AG04450 (cell line): ENCODE results near the gene C1orf56. TPM values are rescaled to one million over a fixed set of nuclear protein-coding genes. Genes with fewer than 3 reads are reported as not detected.

Experiments
- CTCF ChIA-PET: fragments of 300-600, 350-600 bp; formaldehyde crosslinking; extraction: SDS; loops from one replicate; lab custom pipeline; 2022; ENCODE audit warnings: antibody characterized with exemption, inconsistent platforms; lab: Charles Lee
- POLR2A ChIA-PET: fragments of 350-600 bp; formaldehyde crosslinking; extraction: SDS; loops from one replicate; lab custom pipeline; 2021; ENCODE audit warnings: antibody characterized with exemption, inconsistent platforms; lab: Yijun Ruan, JAX
- DNase-seq: peaks from one replicate; pipeline ENCODE4 v3.0.0-alpha.2; 2011; ENCODE audit warnings: low read depth, low spot score
- H3K27ac ChIP-seq: one replicate; pipeline ENCODE4 v1.5.1; 2012; ENCODE audit warnings: low read depth, low read length, control low read depth
- H3K27me3 ChIP-seq: one replicate; pipeline ENCODE4 v1.6.0; 2012; ENCODE audit warnings: low read length; ENCODE audit not compliant: control insufficient read depth, insufficient read depth
- H3K4me3 ChIP-seq: 2 replicates; pipeline ENCODE4 v1.5.1; 2011; ENCODE audit warnings: mild to moderate bottlenecking, low read depth, low read length, control low read depth
- H3K9me3 ChIP-seq: 2 replicates; pipeline ENCODE4 v1.5.1; 2012; ENCODE audit warnings: low read length; ENCODE audit not compliant: control insufficient read depth, insufficient read depth
- polyA plus RNA-seq: library from polyadenylated mRNA; depleted of rRNA; stranded (reverse); fragments of >200 nt; gene quantifications from 2 replicates; pipeline ENCODE4 v1.2.3, GENCODE V29; 2011
- TF ChIP-seq, protein P1 (sequence below): IDR thresholded peaks from 2 replicates; pipeline ENCODE4 v1.5.1; 2011; ENCODE audit warnings: low read depth, low read length, control low read depth, inconsistent platforms

The C1orf56 gene
- polyA plus RNA-seq, 1 experiment: 1.3 TPM

DNA sequence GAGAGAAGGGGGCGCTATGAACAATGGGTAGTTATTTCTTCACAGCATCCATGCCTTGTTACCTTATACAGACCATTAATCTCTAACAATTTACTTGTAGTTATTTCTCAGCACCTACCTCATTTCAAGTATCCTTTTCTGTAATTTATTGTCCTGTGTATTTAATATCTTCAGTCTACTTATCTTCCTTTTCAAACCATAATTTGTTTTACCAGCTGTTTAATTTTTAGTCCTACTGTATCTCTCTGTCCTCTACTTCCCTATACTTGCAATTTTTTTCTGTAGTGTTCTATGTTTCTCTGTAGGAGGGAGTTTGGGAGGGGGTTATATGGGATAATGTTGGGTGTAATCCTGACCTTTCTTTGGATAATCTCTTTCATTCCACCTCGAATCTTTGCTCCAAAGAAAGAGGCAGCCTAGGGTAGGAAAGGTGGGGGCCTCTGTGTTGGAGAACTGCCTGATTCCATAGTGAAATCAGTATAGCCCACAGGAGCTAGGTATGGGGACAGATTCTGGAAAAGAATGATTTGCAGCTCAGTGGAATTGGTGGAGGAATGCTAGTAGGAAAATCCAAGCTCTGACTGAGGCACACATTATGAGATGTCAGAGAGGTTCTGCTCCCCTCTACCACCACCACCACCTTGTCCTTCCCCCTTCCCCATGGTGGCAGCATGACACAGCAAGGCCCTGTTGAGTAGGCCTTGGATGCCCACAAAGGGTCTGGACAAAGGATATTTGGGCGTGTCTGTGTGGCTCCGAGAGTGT lies 13.3 kb downstream of the C1orf56 start:
- Histone ChIP-seq H3K4me3 (peak overlapping the region; percentile 84), H3K27me3 (no peaks in the 10 kb centered on the region), H3K9me3 (no peaks in the 10 kb centered on the region; the same call in 1 of the 2 replicates), H3K27ac (peak overlapping the region; percentile 82)
- ChIA-PET POLR2A (interaction anchor here (0.6 to 1.2 kb wide), 2 partner anchors 11 to 16 kb away, joined by 3 to 6 read pairs; no protein-coding TSS in a partner anchor), CTCF (interaction anchor here (1.1 to 1.9 kb wide), 3 partner anchors 10 to 55 kb away, joined by 5 to 11 read pairs (median 7); partner anchors contain the start of gene GABPB2)
- no peak for DNase-seq
- TF ChIP-seq, protein P1, sequence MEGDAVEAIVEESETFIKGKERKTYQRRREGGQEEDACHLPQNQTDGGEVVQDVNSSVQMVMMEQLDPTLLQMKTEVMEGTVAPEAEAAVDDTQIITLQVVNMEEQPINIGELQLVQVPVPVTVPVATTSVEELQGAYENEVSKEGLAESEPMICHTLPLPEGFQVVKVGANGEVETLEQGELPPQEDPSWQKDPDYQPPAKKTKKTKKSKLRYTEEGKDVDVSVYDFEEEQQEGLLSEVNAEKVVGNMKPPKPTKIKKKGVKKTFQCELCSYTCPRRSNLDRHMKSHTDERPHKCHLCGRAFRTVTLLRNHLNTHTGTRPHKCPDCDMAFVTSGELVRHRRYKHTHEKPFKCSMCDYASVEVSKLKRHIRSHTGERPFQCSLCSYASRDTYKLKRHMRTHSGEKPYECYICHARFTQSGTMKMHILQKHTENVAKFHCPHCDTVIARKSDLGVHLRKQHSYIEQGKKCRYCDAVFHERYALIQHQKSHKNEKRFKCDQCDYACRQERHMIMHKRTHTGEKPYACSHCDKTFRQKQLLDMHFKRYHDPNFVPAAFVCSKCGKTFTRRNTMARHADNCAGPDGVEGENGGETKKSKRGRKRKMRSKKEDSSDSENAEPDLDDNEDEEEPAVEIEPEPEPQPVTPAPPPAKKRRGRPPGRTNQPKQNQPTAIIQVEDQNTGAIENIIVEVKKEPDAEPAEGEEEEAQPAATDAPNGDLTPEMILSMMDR: no peak

DNA sequence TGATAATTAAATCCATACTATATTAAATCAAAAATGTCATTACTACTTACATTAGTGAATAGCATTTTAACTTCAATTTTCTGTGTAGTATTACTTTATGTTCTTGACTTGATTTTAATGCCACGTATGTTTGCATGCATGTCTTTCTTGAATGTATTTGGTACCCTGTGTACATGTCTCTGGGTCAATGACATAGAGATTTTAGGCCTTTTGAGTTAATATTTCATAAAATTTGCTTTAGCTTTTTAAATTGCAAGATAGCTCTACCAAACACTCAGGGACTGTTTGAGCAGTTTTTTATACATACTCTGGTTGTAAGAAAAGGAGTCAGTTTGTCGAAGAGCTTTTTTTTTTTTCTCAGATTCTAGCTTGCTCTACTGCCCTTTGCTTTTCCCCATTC lies 14.2 kb downstream of the C1orf56 start:
- no peak overlapping the region for H3K27ac ChIP-seq
- peak overlapping the region; percentile 84 for H3K4me3 ChIP-seq
- H3K9me3 ChIP-seq: no peaks in the 10 kb centered on the region; the same call in 1 of the 2 replicates
- POLR2A ChIA-PET: interaction anchor here (0.5 kb wide), 1 partner anchor 501 kb away, joined by 5 read pairs; no protein-coding TSS in a partner anchor
- TF ChIP-seq, protein P1: no peak
- CTCF ChIA-PET: interaction anchor here (0.8 to 1.9 kb wide), 5 partner anchors 9 to 66 kb away, joined by 3 to 11 read pairs (median 7); partner anchors contain the start of genes GABPB2 and MINDY1
- H3K27me3 ChIP-seq: no peaks in the 10 kb centered on the region
- no peak for DNase-seq

DNA sequence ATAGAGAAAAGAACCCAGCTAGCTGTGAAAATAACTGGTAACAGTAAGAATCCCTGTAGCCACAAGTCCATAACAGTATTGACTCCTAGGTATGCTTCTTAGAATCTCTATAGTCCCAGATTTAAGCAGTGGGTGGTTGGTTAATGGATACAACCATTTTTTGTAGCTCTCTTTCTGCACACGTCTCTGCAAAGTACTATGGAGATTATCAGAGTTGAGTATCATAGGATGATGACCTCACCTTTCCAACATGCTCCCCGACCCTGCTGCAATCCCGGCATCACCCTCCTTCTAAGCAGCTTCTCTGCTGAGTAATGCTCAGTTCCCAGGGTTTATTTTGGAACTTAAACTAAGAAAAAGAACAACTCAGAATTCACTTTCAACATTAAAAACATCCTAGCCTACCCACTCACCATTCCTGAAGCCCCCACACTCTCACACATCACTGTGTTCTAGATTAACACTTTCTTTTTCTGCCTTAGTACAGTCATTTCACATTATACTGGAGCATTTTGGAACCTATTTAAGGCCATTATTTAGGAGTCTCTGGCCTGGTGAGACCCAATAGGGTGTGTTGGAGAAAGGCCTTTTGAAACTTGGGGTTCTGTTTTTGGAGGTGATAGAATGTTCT lies 15.3 kb downstream of the C1orf56 start:
- Histone ChIP-seq H3K27ac (peak overlapping the region; percentile 98), H3K4me3 (peak overlapping the region; percentile 37), H3K9me3 (no peaks in the 10 kb centered on the region; the same call in 1 of the 2 replicates), H3K27me3 (no peaks in the 10 kb centered on the region)
- POLR2A ChIA-PET: interaction anchor here (0.8 to 1.0 kb wide), 3 partner anchors 8 to 20 kb away, joined by 3 to 4 read pairs (median 3); partner anchors contain the start of gene C1orf56
- CTCF ChIA-PET: interaction anchor here (1.1 to 1.9 kb wide), 2 partner anchors 37 to 67 kb away, joined by 5 to 8 read pairs; no protein-coding TSS in a partner anchor
- peak; percentile 66 for DNase-seq
- TF ChIP-seq, protein P1: no peak

DNA sequence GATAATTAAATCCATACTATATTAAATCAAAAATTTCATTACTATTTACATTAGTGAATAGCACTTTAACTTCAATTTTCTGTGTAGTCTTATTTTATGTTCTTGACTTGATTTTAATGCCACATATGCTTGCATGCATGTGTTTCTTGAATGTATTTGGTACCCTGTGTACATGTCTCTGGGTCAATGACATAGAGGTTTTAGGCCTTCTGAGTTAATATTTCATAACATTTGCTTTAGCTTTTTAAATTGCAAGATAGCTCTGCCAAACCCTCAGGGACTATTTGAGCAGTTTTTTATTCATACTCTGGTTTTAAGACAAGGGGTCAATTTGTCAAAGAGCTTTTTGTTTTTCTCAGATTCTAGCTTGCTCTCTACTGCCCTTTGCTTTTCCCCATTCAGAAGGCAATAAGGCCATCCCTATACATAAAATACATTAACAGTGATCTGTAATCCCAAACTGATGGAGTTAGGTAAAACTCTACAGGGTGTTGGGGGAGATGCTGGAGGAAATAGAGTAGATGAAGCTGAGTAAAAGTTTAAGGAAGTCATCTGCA lies 17.6 kb downstream of the C1orf56 start:
- ChIA-PET CTCF (interaction anchor here (1.0 kb wide), 1 partner anchor 35 kb away, joined by 3 read pairs; no protein-coding TSS in a partner anchor), POLR2A (no interaction called here)
- H3K27me3 ChIP-seq: no peaks in the 10 kb centered on the region
- no peaks in the 10 kb centered on the region; the same call in 1 of the 2 replicates for H3K9me3 ChIP-seq
- no peak for DNase-seq
- TF ChIP-seq, protein P1: no peak
- H3K27ac ChIP-seq: no peak overlapping the region
- no peak overlapping the region for H3K4me3 ChIP-seq
